Measurements from ENCODE around the gene FBN1. TPM values are rescaled to one million over a fixed set of nuclear protein-coding genes. Genes with fewer than 3 reads are reported as not detected.

Gene FBN1
- total RNA-seq, 1 donor from 2014 or later, result 164 TPM

DNA sequence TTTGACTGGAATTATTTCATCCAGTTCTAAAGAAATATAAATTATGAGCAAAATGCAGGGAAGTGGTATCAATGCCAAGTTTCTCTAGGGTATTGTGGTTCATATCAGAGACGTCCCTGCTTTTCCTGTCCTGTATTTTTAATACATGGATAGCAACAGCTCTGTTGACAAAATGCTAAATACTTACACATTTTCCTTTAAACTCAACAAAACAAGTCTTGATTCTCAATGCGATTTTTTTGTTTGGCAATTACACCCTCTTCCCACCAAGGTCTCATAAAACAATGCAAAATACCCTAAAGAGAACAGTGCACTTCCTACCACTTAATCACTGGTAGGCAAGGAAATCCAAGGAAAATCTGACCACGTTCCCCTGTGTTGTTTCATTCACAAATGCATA is 194.3 kb downstream of the FBN1 start:
- Histone ChIP-seq H3K27me3 (no peaks in the 10 kb centered on the region), H3K36me3 (peaks cover 54 to 73% of the 10 kb centered on the region in 2 donors), H3K4me1 (peaks cover 0 to 4% of the 10 kb centered on the region in 2 donors), H3K9me3 (no peaks in the 10 kb centered on the region), H3K4me3 (no peak overlapping the region), H3K27ac (no peak overlapping the region)
- DNase-seq (ENCODE audit: low spot score in 2 of 2), result no peak
- intact Hi-C loops (cut with DNase I), result no loop called here
- no peak for TF ChIP-seq CTCF (IDR thresholded peaks at IDR 0.05)

DNA sequence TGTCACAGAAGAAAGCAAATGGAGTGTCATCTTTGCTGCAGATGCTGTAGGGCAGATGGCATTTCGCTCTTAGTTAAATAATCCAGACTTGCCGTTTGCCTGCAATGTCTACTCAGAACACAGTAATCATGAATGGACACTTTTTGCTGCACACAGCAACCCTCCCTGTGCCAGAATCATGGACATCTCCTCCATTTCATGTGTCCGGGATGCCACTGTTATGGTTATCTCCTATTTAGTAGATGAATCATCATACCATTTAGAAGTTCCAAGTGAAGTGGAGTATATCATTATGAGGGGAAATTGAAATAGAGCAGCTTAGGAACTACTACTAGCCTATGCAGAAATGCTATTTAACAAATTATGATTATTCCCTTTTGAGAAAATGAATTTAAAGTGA is 195.8 kb downstream of the FBN1 start:
- H3K27ac ChIP-seq, result no peak overlapping the region
- H3K27me3 ChIP-seq, result no peaks in the 10 kb centered on the region
- H3K4me1 ChIP-seq, result peaks cover 0 to 4% of the 10 kb centered on the region in 2 donors
- no peak overlapping the region for H3K4me3 ChIP-seq
- H3K36me3 ChIP-seq, result peaks cover 48 to 63% of the 10 kb centered on the region in 2 donors
- intact Hi-C loops (cut with DNase I), result no loop called here
- H3K9me3 ChIP-seq, result no peaks in the 10 kb centered on the region
- DNase-seq (ENCODE audit: low spot score in 2 of 2), result no peak
- no peak for TF ChIP-seq CTCF (IDR thresholded peaks at IDR 0.05)

- peaks cover 59 to 66% of the 10 kb centered on the region in 2 donors for H3K36me3 ChIP-seq
- no peak for DNase-seq (ENCODE audit: low spot score in 2 of 2)
- no peaks in the 10 kb centered on the region for H3K9me3 ChIP-seq
- H3K4me1 ChIP-seq, result peaks cover 0 to 4% of the 10 kb centered on the region in 2 donors
- TF ChIP-seq CTCF (IDR thresholded peaks at IDR 0.05), result no peak
- H3K27me3 ChIP-seq, result no peaks in the 10 kb centered on the region
- H3K4me3 ChIP-seq, result no peak overlapping the region
- H3K27ac ChIP-seq, result no peak overlapping the region
- intact Hi-C loops (cut with DNase I), result no loop called here
Observed at GRCh38 chr15:48447657-48448056, 197.9 kb downstream of the FBN1 start.

- Histone ChIP-seq H3K36me3 (peaks cover 60 to 67% of the 10 kb centered on the region in 2 donors), H3K4me3 (no peak overlapping the region), H3K4me1 (peaks cover 0 to 4% of the 10 kb centered on the region in 2 donors)
Observed at GRCh38 chr15:48447058-48447457, 198.5 kb downstream of the FBN1 start.

GRCh38 chr15:48442011-48442410 is 203.5 kb downstream of the FBN1 start:
- no peaks in the 10 kb centered on the region for H3K27me3 ChIP-seq
- intact Hi-C loops (cut with DNase I), result no loop called here
- H3K4me1 ChIP-seq, result peaks cover 0 to 4% of the 10 kb centered on the region in 2 donors
- no peak for TF ChIP-seq CTCF (IDR thresholded peaks at IDR 0.05)
- H3K9me3 ChIP-seq, result no peaks in the 10 kb centered on the region
- no peak for DNase-seq (ENCODE audit: low spot score in 2 of 2)
- peaks cover 56 to 60% of the 10 kb centered on the region in 2 donors for H3K36me3 ChIP-seq
- H3K4me3 ChIP-seq, result no peak overlapping the region
- H3K27ac ChIP-seq, result no peak overlapping the region

More at GRCh38 chr15:48447058-48447457, 198.5 kb downstream of the FBN1 start:
- DNase-seq (ENCODE audit: low spot score in 2 of 2), result no peak
- H3K27ac ChIP-seq, result no peak overlapping the region
- no peaks in the 10 kb centered on the region for H3K27me3 ChIP-seq
- no peaks in the 10 kb centered on the region for H3K9me3 ChIP-seq
- no peak for TF ChIP-seq CTCF (IDR thresholded peaks at IDR 0.05)
- intact Hi-C loops (cut with DNase I), result no loop called here

DNA sequence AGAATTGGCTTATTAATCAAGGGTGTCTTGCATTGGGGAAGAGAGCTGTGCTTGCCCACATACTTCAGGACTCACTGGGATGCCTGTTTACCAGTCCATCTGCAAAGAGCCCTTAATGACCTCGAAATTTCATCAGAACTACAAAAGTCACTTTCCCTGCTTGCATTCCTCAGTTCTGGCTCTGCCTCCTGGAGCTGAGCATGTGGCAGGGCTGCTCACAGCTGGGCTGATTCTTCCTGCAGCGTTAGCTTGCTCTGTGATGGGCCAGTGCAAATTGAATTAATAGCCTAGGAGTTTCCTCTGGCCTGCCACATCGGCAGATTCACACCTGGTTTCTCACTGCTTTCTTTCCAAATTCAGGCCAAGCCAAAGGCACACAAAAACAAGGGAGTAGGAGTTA is 205.4 kb downstream of the FBN1 start:
- no peak for TF ChIP-seq CTCF (IDR thresholded peaks at IDR 0.05)
- Histone ChIP-seq H3K27ac (peak overlapping the region; percentile 21 to 34), H3K36me3 (peaks cover 52 to 67% of the 10 kb centered on the region in 2 donors), H3K4me1 (peaks cover 0 to 4% of the 10 kb centered on the region in 2 donors), H3K4me3 (no peak overlapping the region), H3K9me3 (no peaks in the 10 kb centered on the region), H3K27me3 (no peaks in the 10 kb centered on the region)
- no peak for DNase-seq (ENCODE audit: low spot score in 2 of 2)
- intact Hi-C loops (cut with DNase I), result no loop called here
